H1 (cell line): ENCODE results near the gene PLA2R1. TPM values are rescaled to one million over a fixed set of nuclear protein-coding genes. Genes with fewer than 3 reads are reported as not detected.

Experiments used
- CTCF ChIA-PET: fragments of 300-600 bp; sonication (Branson Sonifier 250); formaldehyde crosslinking; loops from one replicate; lab custom pipeline; 2021; ENCODE audit not compliant: partially characterized antibody; lab: Charles Lee
- POLR2A ChIA-PET: fragments of 300-600 bp; sonication (Branson Sonifier 250); formaldehyde crosslinking; loops from one replicate; lab custom pipeline; 2021; ENCODE audit warnings: inconsistent platforms; ENCODE audit not compliant: partially characterized antibody; lab: Charles Lee
- DNase-seq, 2 experiments: peaks; one replicate each; pipeline versions ENCODE4 v3.0.0 to v3.0.0-alpha.2; 2010 to 2022; ENCODE audit warnings: low spot score in 2 of 2, low read depth in 1 of 2, mixed read lengths in 1 of 2
- FAIRE-seq: peaks from 2 replicates; lab custom pipeline; 2011; peaks lifted over from hg19 to GRCh38; lab: Jason Lieb, UNC
- H2AFZ ChIP-seq: 2 replicates; pipeline ENCODE4 v1.8.1; 2012; ENCODE audit warnings: low read length, inconsistent platforms
- H2AK5ac ChIP-seq: 2 replicates; pipeline ENCODE4 v1.6.1; 2013; ENCODE audit warnings: low read depth, low read length
- H2BK120ac ChIP-seq: replicated peaks from 2 replicates; pipeline ENCODE3; 2013; ENCODE audit warnings: low read depth, low read length, inconsistent platforms
- H2BK12ac ChIP-seq: 2 replicates; pipeline ENCODE4 v1.6.1; 2013; ENCODE audit warnings: low read depth, low read length
- H2BK15ac ChIP-seq: 2 replicates; pipeline ENCODE4 v1.6.1; 2013; ENCODE audit warnings: low read length
- H2BK20ac ChIP-seq: 2 replicates; pipeline ENCODE4 v1.6.1; 2013; ENCODE audit warnings: low read length
- H2BK5ac ChIP-seq: 2 replicates; pipeline ENCODE4 v1.6.1; 2013; ENCODE audit warnings: low read depth, low read length
- H3K14ac ChIP-seq: 2 replicates; pipeline ENCODE4 v1.6.1; 2013; ENCODE audit warnings: inconsistent platforms; ENCODE audit not compliant: insufficient read length
- H3K18ac ChIP-seq: 2 replicates; pipeline ENCODE4 v1.6.1; 2013; ENCODE audit warnings: low read length; ENCODE audit errors: extremely low read depth
- H3K23ac ChIP-seq: 2 replicates; pipeline ENCODE4 v1.6.1; 2013; ENCODE audit warnings: inconsistent platforms; ENCODE audit not compliant: insufficient read length
- H3K23me2 ChIP-seq: 2 replicates; pipeline ENCODE4 v1.6.1; 2013; ENCODE audit warnings: low read depth, low read length
- H3K27ac ChIP-seq: 2 replicates; pipeline ENCODE4 v1.6.1; 2011; ENCODE audit warnings: low read depth, low read length, inconsistent platforms
- H3K27me3 ChIP-seq, 4 experiments: replicated peaks in 1 of 4; 1 replicate in 1 of 4; 2 replicates in 3 of 4; pipeline versions ENCODE4 v1.6.1 to v1.8.1; 2011 to 2013; ENCODE audit warnings: low read length in 3 of 4, mild to moderate bottlenecking in 3 of 4, inconsistent platforms in 2 of 4, mixed read lengths in 2 of 4, moderate library complexity in 1 of 4; ENCODE audit not compliant: control insufficient read depth in 3 of 4, insufficient read depth in 3 of 4; ENCODE audit errors: extremely low read depth in 1 of 4
- H3K36me3 ChIP-seq, 4 experiments: 2 replicates each; pipeline versions ENCODE4 v1.6.1 to v1.8.1; 2011 to 2013; ENCODE audit warnings: mild to moderate bottlenecking in 4 of 4, low read length in 3 of 4, moderate library complexity in 2 of 4, control low read depth in 1 of 4, inconsistent platforms in 1 of 4; ENCODE audit not compliant: insufficient read depth in 4 of 4, control insufficient read depth in 2 of 4
- H3K4ac ChIP-seq: replicated peaks from 2 replicates; pipeline ENCODE3; 2013; ENCODE audit warnings: low read length, low read depth, mixed read lengths, inconsistent platforms; ENCODE audit not compliant: insufficient read length
- H3K4me1 ChIP-seq, 4 experiments: replicated peaks in 1 of 4; 1 replicate in 1 of 4; 2 replicates in 3 of 4; pipeline versions ENCODE4 v1.6.1 to v1.8.1; 2011 to 2013; ENCODE audit warnings: low read length in 3 of 4, inconsistent platforms in 2 of 4, mixed read lengths in 1 of 4; ENCODE audit not compliant: insufficient read depth in 4 of 4, control insufficient read depth in 3 of 4
- H3K4me2 ChIP-seq, 2 experiments: 2 replicates each; pipeline versions ENCODE4 v1.6.1 to v1.8.1; 2011 to 2013; ENCODE audit warnings: low read depth in 2 of 2, low read length in 2 of 2, control low read depth in 1 of 2, inconsistent platforms in 1 of 2, mild to moderate bottlenecking in 1 of 2; ENCODE audit not compliant: insufficient read depth in 1 of 2
- H3K4me3 ChIP-seq, 4 experiments: fragments of 200-600, 300-600 bp in 1 of 4; sonication (generic), shearing (Covaris generic), sonication (Bioruptor Twin) in 1 of 4; 2 replicates each; pipeline versions ENCODE4 v1.5.1 to v1.8.1; 2011 to 2016; ENCODE audit warnings: low read length in 4 of 4, low read depth in 3 of 4, control low read depth in 2 of 4, inconsistent platforms in 2 of 4, mild to moderate bottlenecking in 2 of 4, mixed read lengths in 1 of 4, moderate library complexity in 1 of 4; ENCODE audit not compliant: insufficient read depth in 2 of 4; ENCODE audit errors: extremely low read depth in 1 of 4
- H3K56ac ChIP-seq: replicated peaks from 2 replicates; pipeline ENCODE3; 2013; ENCODE audit warnings: low read depth, mild to moderate bottlenecking, mixed read lengths, low read length, inconsistent platforms; ENCODE audit not compliant: insufficient read length
- H3K79me1 ChIP-seq: 2 replicates; pipeline ENCODE4 v1.6.1; 2013; ENCODE audit warnings: low read depth, low read length, control low read depth
- H3K79me2 ChIP-seq, 2 experiments: 2 replicates each; pipeline versions ENCODE4 v1.6.1 to v1.8.1; 2012 to 2013; ENCODE audit warnings: low read length in 2 of 2, mild to moderate bottlenecking in 2 of 2, inconsistent platforms in 1 of 2; ENCODE audit not compliant: insufficient read depth in 2 of 2, control insufficient read depth in 1 of 2
- H3K9ac ChIP-seq, 4 experiments: replicated peaks in 1 of 4; 1 replicate in 1 of 4; 2 replicates in 3 of 4; pipeline versions ENCODE4 v1.6.1 to v1.8.1; 2011 to 2013; ENCODE audit warnings: low read depth in 3 of 4, low read length in 3 of 4, control low read depth in 2 of 4, mild to moderate bottlenecking in 2 of 4, moderate library complexity in 2 of 4, inconsistent platforms in 1 of 4; ENCODE audit errors: extremely low read depth in 1 of 4
- H3K9me3 ChIP-seq, 2 experiments: 2 replicates each; pipeline versions ENCODE4 v1.6.1 to v1.8.1; 2012 to 2013; ENCODE audit warnings: mild to moderate bottlenecking in 2 of 2, moderate library complexity in 2 of 2, control low read depth in 1 of 2, inconsistent platforms in 1 of 2, low read depth in 1 of 2, low read length in 1 of 2, mixed read lengths in 1 of 2; ENCODE audit not compliant: insufficient read depth in 2 of 2
- H4K20me1 ChIP-seq, 2 experiments: replicated peaks in 1 of 2; 2 replicates each; pipeline versions ENCODE3 to v1.8.1; 2011 to 2013; ENCODE audit warnings: inconsistent platforms in 2 of 2, low read length in 2 of 2, mild to moderate bottlenecking in 1 of 2; ENCODE audit not compliant: insufficient read depth in 2 of 2, control insufficient read depth in 1 of 2
- H4K5ac ChIP-seq: 2 replicates; pipeline ENCODE4 v1.6.1; 2013; ENCODE audit warnings: low read length, low read depth, mixed read lengths, inconsistent platforms; ENCODE audit not compliant: insufficient read length
- H4K8ac ChIP-seq: 2 replicates; pipeline ENCODE4 v1.8.0; 2013; ENCODE audit warnings: mild to moderate bottlenecking, moderate library complexity, low read length, inconsistent platforms; ENCODE audit not compliant: insufficient read depth; ENCODE audit errors: extremely low read depth
- H4K91ac ChIP-seq: replicated peaks from 2 replicates; pipeline ENCODE3; 2013; ENCODE audit warnings: low read length, mixed read lengths, inconsistent platforms; ENCODE audit not compliant: insufficient read length
- CTBP2 ChIP-seq: IDR thresholded peaks from 2 replicates; pipeline ENCODE4 v1.7.0; 2011; ENCODE audit warnings: borderline replicate concordance, mild to moderate bottlenecking, moderate library complexity, mixed read lengths, low read length; ENCODE audit not compliant: insufficient read depth, insufficient read length
- EP300 ChIP-seq, 2 experiments: IDR thresholded peaks; 1 replicate in 1 of 2; 2 replicates in 1 of 2; pipeline ENCODE4 v1.6.1; 2011 to 2012; ENCODE audit warnings: low read depth in 2 of 2, low read length in 2 of 2, mild to moderate bottlenecking in 2 of 2, borderline replicate concordance in 1 of 2, inconsistent platforms in 1 of 2, moderate library complexity in 1 of 2
- SAP30 ChIP-seq: fragments of 300-600 bp; sonication (generic); IDR thresholded peaks from 2 replicates; pipeline ENCODE4 v1.7.1; 2012; ENCODE audit warnings: low read length, moderate library complexity, mild to moderate bottlenecking, inconsistent platforms; ENCODE audit not compliant: insufficient read depth, insufficient replicate concordance
- WGBS, 2 experiments: shearing (Covaris generic) in 1 of 2; methylation state at CpG; one replicate each; pipeline versions ENCODE4 v1.1.6 to v1.1.7; 2013 to 2015; ENCODE audit warnings: low lambda C conversion rate in 2 of 2, mixed read lengths in 2 of 2, inconsistent platforms in 1 of 2, low coverage in 1 of 2, missing lambda C conversion rate in 1 of 2; ENCODE audit not compliant: insufficient replicate concordance in 2 of 2, insufficient coverage in 1 of 2, insufficient read length in 1 of 2; ENCODE audit errors: extremely low coverage in 1 of 2, missing lambda C conversion rate in 1 of 2; 5-methylcytosine and 5-hydroxymethylcytosine counted together
- polyA plus RNA-seq, 7 experiments: library from polyadenylated mRNA; depleted of rRNA in 3 of 7; stranded (reverse) in 5 of 7; unstranded in 2 of 7; fragments of >200 nt in 5 of 7; fragments of 200-250 nt in 2 of 7; gene quantifications; 1 replicate in 5 of 7; 2 replicates in 1 of 7; 4 replicates in 1 of 7; pipeline versions ENCODE4 v1.2.1 to v1.2.3, GENCODE V29; 2011 to 2013; ENCODE audit warnings: missing spikeins in 2 of 7, mixed read lengths in 2 of 7
- total RNA-seq: library from RNA; stranded (reverse); fragmentation: NEBNext Ultra II Directional; extraction: Animal tissue kit (Norgen Biotek cat#: 25700); gene quantifications from 2 replicates; pipeline ENCODE4 v1.2.1, GENCODE V29; 2021

PLA2R1 gene
- total and polyA plus RNA-seq, 2 of the 8 experiments (the other 6 are each of a cell fraction or from before 2014, with no cell fraction given): 0.65 to 1.5 TPM

- WGBS, 2 experiments: 83% methylated on average over 2 of the region's 2 CpGs; no CpG with 5 or more reads in 1 of the 2 experiments
- Histone ChIP-seq H3K4me2 (no peak overlapping the region), H3K18ac (no peak overlapping the region), H2BK20ac (no peak overlapping the region), H3K79me1 (no peaks in the 10 kb centered on the region), H4K91ac (no peak overlapping the region), H2AFZ (no peak overlapping the region), H2BK120ac (no peak overlapping the region), H2BK15ac (no peak overlapping the region), H3K4me3 (no peak overlapping the region), H3K27me3 (no peaks in the 10 kb centered on the region), H3K56ac (no peak overlapping the region), H3K4ac (no peak overlapping the region), H4K20me1 (no peaks in the 10 kb centered on the region), H2BK12ac (no peak overlapping the region), H3K23me2 (no peaks in the 10 kb centered on the region), H3K36me3 (no peaks in the 10 kb centered on the region), H3K4me1 (no peaks in the 10 kb centered on the region), H3K79me2 (no peaks in the 10 kb centered on the region), H3K9ac (no peak overlapping the region), H3K27ac (no peak overlapping the region), H3K23ac (no peak overlapping the region), H4K5ac (no peak overlapping the region), H3K9me3 (no peaks in the 10 kb centered on the region), H3K14ac (no peak overlapping the region), H4K8ac (no peak overlapping the region), H2BK5ac (no peak overlapping the region), H2AK5ac (no peak overlapping the region)
- no peak for DNase-seq
- no peak for TF ChIP-seq CTBP2
- no peak for TF ChIP-seq SAP30
- TF ChIP-seq EP300 (IDR thresholded peaks at IDR 0.05; ENCODE audit: borderline replicate concordance in 1 of 2, low read depth in 2 of 2, low read length in 2 of 2): no peak
- CTCF ChIA-PET: interaction anchor here (1.3 to 3.2 kb wide), 2 partner anchors 9 to 11 kb away, joined by 3 to 20 read pairs; no protein-coding TSS in a partner anchor
- POLR2A ChIA-PET: no interaction called here
- no peak for FAIRE-seq
These were observed 129.2 kb downstream of the PLA2R1 start for GRCh38 chr2:159933040-159933726.
